ENCODE data around the gene TCF15. TPM values are rescaled to one million over a fixed set of nuclear protein-coding genes. Genes with fewer than 3 reads are reported as not detected.

Gene TCF15
- total RNA-seq, 1 donor from 2014 or later: not detected

GRCh38 chr20:577167-577791 is 32.8 kb downstream of the TCF15 start:
- H3K36me3 ChIP-seq (ENCODE audit: control insufficient read depth, insufficient read depth, low read length): no peaks in the 10 kb centered on the region
- DNase-seq (ENCODE audit: low read depth) (peak; percentile 17), FAIRE-seq (no peak)
- TF ChIP-seq, protein P1, sequence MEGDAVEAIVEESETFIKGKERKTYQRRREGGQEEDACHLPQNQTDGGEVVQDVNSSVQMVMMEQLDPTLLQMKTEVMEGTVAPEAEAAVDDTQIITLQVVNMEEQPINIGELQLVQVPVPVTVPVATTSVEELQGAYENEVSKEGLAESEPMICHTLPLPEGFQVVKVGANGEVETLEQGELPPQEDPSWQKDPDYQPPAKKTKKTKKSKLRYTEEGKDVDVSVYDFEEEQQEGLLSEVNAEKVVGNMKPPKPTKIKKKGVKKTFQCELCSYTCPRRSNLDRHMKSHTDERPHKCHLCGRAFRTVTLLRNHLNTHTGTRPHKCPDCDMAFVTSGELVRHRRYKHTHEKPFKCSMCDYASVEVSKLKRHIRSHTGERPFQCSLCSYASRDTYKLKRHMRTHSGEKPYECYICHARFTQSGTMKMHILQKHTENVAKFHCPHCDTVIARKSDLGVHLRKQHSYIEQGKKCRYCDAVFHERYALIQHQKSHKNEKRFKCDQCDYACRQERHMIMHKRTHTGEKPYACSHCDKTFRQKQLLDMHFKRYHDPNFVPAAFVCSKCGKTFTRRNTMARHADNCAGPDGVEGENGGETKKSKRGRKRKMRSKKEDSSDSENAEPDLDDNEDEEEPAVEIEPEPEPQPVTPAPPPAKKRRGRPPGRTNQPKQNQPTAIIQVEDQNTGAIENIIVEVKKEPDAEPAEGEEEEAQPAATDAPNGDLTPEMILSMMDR (IDR thresholded peaks at IDR 0.05; ENCODE audit: insufficient read depth, low read length, severe bottlenecking): peak; percentile 22
- peaks cover 12% of the 10 kb centered on the region for H3K27me3 ChIP-seq (ENCODE audit: control insufficient read depth, insufficient read depth, low read length)
- H3K4me3 ChIP-seq (ENCODE audit: low read depth, low read length): no peak overlapping the region

DNA sequence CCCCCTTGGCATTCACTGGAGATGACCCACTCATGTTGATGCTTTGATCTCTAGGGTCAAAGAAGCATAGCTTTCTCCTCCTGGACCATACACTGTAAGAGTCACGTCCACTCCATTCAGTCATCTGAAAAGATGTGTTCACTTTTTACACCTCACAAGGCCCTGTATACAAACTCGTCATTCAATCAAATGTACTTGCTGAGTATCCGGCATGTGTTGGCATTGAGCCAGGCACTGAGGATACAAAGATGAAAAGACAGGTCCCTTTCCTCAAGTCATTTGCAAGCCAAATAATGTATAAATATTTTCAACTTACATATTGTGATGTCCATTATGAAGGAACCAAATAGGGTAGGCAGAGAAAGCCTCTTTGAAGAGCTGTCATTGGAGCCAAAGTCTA is 34.0 kb downstream of the TCF15 start:
- no peak overlapping the region for H3K4me3 ChIP-seq (ENCODE audit: low read depth, low read length)
- TF ChIP-seq, protein P1 (IDR thresholded peaks at IDR 0.05; ENCODE audit: insufficient read depth, low read length, severe bottlenecking): no peak
- H3K27me3 ChIP-seq (ENCODE audit: control insufficient read depth, insufficient read depth, low read length): peaks cover 14% of the 10 kb centered on the region
- no peaks in the 10 kb centered on the region for H3K36me3 ChIP-seq (ENCODE audit: control insufficient read depth, insufficient read depth, low read length)
- FAIRE-seq (no peak), DNase-seq (ENCODE audit: low read depth) (no peak)

- no peak for DNase-seq (ENCODE audit: low read depth)
- Histone ChIP-seq H3K4me3 (ENCODE audit: low read depth, low read length) (no peak overlapping the region), H3K36me3 (ENCODE audit: control insufficient read depth, insufficient read depth, low read length) (no peaks in the 10 kb centered on the region), H3K27me3 (ENCODE audit: control insufficient read depth, insufficient read depth, low read length) (peaks cover 14% of the 10 kb centered on the region)
- no peak for FAIRE-seq
- TF ChIP-seq, protein P1 (IDR thresholded peaks at IDR 0.05; ENCODE audit: insufficient read depth, low read length, severe bottlenecking): no peak
Observed at GRCh38 chr20:575230-575629, 34.9 kb downstream of the TCF15 start.

DNA sequence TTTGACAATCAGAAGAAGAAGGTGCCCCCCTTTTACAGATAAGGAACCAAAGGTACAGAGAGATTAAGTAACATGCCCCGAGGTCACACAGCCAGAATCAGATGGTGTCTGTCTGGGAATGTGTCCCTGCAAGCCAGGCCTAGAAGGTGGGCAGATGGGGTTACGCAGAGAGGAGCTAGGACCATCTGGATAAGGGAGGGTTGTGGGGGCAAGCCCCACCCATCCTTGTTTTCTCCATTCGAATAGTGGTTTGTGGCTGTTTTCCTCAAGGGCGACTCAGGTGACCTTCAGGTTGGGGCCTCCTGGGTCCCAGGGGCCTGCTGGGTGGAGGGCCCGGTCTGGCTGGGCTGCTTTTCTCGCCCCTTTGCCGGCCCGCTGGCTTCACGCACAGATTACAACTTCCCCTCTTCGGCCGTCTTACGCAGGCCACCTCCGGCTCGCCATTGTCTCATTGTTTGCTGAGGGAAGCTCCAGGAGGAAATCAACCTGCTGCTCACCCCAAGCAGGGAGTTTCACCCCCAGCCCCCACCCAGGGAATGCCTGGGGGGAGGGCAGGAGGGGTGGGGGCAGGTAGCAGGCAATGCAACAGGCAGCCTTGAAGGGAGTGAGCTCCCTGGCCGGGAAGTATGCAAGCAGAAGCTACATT is 35.7 kb downstream of the TCF15 start:
- FAIRE-seq (no peak), DNase-seq (ENCODE audit: low read depth) (no peak)
- no peak overlapping the region for H3K4me3 ChIP-seq (ENCODE audit: low read depth, low read length)
- H3K27me3 ChIP-seq (ENCODE audit: control insufficient read depth, insufficient read depth, low read length): peaks cover 14% of the 10 kb centered on the region
- TF ChIP-seq, protein P1 (IDR thresholded peaks at IDR 0.05; ENCODE audit: insufficient read depth, low read length, severe bottlenecking): no peak
- H3K36me3 ChIP-seq (ENCODE audit: control insufficient read depth, insufficient read depth, low read length): no peaks in the 10 kb centered on the region

DNA sequence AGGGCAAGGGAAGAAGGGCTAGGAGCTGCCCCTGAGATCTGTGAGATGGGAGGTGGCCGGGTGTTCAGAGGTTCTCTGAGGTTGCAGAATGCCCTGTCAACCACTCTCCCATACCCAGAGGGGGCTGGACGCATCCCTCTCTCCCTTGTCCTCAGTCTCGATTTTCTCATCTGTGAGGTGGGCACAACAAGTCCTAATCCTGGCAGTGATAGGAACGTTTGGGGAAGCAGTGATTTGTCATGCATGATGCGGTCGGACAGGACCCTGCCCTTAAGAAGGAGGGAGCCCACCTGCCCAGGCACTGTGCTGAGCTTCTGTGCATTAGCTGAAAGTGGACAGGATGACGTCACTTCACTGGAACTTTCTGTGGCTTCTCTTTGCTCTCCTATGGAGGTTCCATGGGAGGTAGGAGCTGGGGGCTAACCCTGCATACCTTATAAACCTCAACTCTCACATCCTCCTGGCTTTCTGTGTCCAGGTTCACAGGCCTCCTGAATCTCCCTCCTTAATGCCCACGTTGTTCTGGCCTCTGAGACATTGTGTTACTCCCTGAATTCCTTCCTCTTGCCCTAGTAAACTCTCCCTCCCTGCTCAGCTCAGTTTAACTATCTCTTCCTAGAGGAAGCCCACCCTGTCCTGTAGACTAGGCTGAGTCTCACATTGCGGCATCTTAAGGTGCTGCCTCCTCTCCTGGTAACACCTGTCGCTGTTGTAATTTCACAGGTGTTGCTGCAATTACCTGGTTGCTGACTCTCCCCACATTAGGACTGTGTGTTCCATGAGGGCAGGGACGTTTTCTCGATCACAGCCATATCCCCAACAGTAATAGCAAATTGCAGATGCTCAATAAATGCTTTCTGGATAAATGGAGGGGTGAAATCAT is 36.5 kb downstream of the TCF15 start:
- peaks cover 14% of the 10 kb centered on the region for H3K27me3 ChIP-seq (ENCODE audit: control insufficient read depth, insufficient read depth, low read length)
- FAIRE-seq (peak; percentile 70), DNase-seq (ENCODE audit: low read depth) (no peak)
- TF ChIP-seq, protein P1 (IDR thresholded peaks at IDR 0.05; ENCODE audit: insufficient read depth, low read length, severe bottlenecking): no peak
- no peak overlapping the region for H3K4me3 ChIP-seq (ENCODE audit: low read depth, low read length)
- no peaks in the 10 kb centered on the region for H3K36me3 ChIP-seq (ENCODE audit: control insufficient read depth, insufficient read depth, low read length)
